ENCODE measurements around the gene INSYN2B.
A peak's percentile ranks its signal among the peaks of the same experiment; 100 is the strongest.

INSYN2B gene

DNA sequence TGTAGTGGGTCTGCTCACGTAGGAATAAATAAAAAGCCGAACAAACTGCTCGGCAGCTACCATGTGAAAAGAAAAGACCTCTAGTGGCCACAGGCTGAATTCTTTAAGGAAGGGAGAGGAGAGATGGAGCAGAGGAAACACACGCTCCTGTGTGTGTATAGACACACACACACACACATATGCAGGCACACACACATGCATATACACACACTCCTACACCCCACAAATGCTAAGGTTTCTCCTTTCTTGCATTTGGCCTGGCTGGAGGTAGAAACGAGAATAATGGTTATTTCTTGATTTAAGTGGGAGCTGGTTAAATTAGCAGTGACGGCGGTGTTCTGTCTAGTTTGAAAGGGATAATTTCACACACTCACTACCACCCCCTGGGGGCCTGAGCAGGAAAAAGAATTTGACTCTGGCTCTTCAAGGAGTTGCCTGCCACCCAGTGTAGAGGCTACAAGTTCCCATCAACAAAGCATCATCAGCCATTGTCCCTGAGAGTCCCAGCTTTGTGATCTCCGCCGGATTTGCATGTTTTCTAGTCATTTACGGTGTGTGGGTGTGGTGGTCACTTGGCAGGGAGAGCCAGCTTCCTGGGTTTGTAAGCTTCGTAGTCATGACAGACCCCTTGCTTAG is at the start of gene INSYN2B:
TSS of gene INSYN2B (minus strand) at position 78 of the 636 bp plus-strand sequence. CDS start 96,597 bp downstream, outside the sequence.
- DNase-seq (ENCODE audit: low spot score) = peak; percentile 79

DNA sequence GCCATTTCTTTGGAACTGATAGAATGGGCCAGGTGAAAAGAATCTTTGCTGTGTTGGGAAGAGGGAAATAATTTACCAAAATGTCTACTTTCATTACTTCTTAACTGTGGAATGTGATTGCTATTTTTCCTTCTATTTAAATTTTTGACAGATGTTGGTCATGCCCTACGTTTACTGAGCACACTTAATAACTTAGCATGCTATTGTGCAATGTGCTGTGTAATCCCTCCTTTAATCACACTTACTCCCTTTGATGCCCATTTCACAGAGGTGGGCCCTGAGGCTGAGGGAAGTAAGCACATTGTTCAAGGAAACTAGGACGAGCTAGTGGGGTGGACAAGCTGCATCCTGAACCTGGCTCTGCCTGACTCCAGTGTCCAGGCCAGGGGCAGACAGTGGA is 47.8 kb upstream of the INSYN2B start:
- DNase-seq (ENCODE audit: low spot score) = no peak

DNA sequence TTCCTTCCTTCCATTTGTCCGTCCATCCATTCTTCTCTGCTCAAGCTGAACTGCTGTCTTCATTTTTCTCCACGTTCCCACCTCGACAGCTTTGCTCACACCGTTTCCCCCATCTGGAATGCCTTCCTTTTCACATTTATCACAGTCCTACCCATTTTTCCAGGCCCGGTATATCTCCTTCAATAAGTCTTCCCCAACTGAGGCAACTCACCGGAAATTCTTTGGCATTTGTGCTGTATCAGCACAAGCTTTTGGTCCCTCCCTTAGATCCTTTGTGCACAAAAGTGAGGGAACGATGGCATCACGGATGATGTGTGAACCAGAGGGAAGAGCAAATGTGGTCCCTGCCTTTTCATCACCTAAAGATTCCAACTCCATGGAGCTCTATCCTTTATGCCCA is 45.6 kb upstream of the INSYN2B start:
- DNase-seq (ENCODE audit: low spot score) = peak; percentile 26

DNA sequence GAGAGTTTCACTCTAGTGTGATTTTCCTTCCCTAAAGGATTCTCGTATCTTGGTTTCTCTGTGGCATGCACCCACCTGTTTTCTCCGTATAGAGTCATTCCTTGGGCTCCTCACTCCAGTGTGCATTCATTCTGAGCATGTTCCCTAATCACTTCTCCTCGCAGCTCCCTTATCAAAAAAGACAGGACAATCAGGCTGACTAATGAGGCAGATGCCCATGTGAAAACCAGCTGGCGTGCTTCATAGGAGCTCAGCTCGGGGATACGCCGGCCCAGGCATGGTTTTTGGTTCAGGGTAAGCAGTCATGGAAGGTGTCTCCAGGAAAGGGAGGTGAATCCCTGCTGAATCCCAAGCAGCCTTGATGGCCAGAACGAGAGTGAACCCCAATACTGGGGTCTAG is 41.2 kb upstream of the INSYN2B start:
- peak; percentile 37 for DNase-seq (ENCODE audit: low spot score)

DNA sequence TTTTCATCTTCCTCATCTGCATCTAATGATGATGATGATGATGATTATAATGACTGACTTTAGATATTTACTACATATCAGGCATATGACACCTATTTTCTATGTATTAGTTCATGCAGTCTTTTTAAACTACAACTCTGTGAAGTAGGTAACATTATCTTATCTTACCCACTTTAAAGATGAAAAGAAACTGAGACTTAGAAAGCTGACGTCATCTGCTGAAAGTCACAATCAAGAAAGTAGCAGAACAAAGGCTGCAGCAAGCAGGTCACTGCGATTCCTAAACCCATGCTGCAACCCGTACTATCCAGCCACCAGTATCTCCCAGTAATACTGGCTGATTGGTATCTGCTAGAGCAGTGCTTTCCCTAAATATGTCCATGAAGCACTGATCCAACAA is 40.1 kb upstream of the INSYN2B start:
- peak; percentile 3 for DNase-seq (ENCODE audit: low spot score)

DNA sequence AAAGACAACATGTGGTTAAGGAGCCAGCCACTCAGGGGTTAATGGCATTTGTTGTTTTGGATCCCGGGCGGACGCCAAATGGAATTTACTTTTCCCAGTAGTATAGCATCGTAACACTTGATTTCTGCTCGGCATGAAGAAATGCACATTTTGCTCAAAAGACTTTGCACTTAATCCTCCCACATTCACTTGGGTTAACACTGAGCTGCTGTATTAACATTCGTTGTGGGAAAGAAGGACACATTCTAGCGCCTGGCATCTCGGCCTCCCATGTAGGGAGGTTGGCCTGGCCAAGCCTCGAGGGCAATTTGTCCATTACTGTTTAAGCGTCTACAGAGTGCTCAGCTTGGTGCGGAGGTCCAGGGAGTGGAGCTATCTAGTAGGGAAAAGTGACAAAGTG is 32.3 kb upstream of the INSYN2B start:
- DNase-seq (ENCODE audit: low spot score) = no peak

DNA sequence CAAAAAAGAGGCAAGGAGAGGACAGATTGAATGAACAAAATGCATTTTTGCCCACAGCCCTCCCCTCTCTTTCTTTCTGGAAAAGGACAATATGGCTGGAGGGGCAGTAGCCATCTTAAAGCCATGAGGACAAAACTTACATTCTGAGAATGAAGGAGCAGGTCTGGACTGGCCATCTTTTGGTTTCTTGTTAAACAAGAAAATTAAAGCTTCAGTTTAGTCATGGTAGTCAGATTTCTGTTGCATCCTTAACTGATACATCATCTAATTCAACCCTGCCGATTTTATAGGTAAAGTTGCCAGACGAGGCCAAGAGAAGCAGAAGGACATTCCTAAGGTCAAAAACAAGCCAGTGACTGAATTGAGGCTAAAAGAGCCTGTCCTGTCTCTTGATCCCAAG is 31.5 kb upstream of the INSYN2B start:
- DNase-seq (ENCODE audit: low spot score) = no peak

DNA sequence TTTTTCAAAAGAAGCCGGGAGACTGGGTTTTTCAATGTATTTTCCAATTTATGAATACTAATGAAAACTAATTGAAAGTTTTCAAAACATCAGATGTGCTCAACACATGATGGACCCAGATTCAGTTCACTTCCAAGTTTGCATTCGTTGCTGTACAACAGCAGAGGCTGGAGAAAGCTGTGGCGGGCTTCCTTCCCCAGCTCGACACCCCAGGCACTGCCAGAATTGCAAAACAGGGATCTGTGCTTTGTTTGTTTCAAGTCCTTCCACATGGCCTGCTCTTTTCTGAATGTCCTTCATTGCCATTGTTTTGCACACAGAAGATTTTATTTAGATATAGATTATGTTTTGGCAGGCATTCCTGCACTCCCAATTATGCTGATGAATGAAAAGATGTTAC is 30.3 kb upstream of the INSYN2B start:
- DNase-seq (ENCODE audit: low spot score) = no peak

DNA sequence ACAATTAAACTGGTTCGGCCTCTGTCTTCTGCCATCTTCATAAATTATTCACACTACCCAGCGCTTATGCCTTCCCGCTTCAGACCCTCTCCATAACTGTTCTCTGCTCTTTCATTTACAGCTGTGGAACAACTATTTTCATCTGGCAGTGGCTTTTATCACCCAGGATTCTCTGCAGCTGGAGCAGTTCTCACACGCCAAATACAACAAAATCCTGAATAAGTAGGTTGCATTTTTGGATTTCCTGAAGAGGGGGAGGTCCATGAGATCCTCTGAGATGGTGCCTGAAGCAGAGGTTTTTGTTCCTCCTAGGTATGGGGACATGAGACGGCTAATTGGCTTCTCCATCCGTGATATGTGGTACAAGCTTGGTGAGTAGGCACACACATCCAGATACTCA is 28.1 kb upstream of the INSYN2B start:
- DNase-seq (ENCODE audit: low spot score) = no peak

DNA sequence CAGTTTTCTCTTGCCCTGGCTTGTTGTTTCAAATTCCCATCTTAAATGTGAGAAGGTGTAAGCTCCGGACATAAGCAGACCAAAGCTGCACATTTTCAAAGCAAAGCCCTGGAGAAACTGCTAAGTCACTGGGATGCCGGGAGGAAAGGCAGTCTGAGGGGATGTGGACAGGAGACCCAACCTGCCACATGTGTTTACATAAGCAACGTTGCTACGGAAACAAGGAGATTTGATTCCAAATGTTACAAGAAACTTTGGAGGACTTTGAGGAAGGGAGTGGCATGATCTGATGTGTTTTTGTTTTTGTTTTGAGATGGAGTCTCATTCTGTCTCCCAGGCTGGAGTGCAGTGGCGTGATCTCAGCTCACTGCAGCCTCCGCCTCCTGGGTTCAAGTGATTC is 25.7 kb upstream of the INSYN2B start:
- DNase-seq (ENCODE audit: low spot score) = peak; percentile 23

DNA sequence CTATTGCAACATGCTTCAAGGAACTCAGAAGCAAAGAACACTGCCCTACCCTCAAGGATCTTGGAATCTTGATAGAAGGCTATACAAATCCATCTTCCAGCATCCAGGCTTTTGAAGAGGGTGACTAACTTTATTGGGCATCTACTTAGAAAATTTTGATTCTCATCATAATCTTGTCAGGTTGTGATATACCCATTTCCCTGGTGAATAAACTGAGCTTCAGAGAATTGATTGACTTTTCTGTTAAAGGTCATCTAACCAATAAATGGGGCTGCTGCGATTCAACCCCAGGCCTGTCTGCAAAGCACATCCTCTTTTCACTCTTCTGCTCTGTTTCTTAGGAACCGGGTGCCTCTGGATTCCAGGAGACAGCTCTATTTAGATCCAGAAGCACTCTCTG is 19.9 kb upstream of the INSYN2B start:
- no peak for DNase-seq (ENCODE audit: low spot score)

DNA sequence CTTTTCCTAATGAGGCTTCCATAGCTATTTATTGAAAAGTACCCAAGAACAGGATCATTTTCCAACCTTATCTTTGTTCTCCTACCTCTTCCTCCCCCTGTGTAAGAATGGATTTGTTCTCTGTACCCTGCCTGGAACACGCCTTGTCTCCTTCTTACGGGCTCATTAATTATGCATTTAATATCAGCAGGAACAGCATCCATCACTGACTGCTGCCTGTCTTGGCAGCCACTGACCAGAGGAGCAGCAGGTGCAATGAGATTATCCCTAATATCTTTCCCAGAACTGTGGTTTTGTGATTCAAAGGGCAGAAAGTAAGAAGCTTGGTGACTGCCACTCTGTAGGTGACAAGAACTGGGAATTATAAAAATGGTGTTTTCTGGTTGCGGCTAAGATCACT is 19.3 kb upstream of the INSYN2B start:
- DNase-seq (ENCODE audit: low spot score) = no peak

DNA sequence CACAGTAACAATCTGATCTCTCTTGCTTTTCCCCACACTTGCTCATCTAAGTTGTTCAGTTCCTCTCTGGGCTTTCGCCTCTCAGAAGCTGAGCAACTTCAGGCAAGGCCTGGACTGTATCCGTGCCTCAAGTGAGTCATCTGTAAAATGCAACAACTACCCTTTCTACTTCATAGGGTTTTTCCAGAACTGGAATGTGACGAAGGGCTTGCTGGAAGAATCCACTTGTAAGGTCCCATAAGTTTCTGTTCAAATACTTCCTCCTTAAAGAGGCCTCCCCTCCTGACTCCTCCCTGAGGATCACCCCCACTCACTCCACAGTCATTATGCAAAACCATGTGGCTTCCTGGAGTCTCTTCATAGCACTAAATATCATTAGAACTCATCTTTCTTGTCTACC is 17.5 kb upstream of the INSYN2B start:
- DNase-seq (ENCODE audit: low spot score) = no peak

DNA sequence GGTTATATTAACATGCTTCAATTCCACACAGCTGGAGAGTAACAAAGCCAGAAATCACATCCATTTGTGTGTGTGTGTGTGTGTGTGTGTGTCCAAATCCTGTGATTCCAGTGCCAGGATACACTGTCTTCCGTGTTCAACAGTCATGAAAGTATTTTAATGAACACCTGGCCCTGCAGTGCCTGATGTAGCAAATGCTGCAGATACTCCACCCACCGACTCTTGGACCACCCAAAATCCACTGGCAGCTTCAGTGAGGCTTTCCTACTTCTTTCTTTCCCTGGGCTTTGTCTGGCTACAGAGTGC is 13.1 kb upstream of the INSYN2B start:
- no peak for DNase-seq (ENCODE audit: low spot score)

DNA sequence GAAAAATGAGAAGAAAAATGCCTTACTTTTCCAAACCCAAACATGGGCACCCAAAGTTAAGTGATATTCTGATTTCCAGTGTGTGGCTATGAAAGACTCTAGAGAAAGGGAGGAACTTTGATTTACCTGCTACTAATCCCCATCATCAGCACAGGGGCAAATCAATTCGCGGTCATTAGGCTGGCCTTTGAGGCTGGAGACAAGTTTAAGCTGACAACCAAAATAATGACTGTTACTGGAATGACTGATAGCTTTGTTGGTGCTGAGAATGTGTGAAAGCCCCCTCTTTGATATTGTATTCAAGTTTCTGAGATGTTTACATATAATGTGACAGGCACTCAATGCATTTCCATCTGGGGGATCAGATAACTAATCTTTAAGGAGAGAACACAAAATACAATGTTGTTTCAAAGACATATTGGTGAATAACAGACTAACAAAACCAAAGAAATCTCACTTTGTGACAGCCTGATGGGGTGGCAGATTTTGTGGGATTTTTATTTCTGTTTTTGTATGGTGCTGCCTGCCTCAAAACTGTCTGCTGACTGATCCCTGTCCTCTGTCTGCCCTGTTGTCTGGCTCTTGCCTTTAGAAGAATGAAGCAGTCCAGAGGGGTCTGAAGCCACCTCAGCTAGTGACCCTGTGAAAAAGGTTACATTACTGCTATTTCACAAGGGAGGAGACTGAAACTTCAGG is 12.6 kb upstream of the INSYN2B start:
- DNase-seq (ENCODE audit: low spot score) = no peak

DNA sequence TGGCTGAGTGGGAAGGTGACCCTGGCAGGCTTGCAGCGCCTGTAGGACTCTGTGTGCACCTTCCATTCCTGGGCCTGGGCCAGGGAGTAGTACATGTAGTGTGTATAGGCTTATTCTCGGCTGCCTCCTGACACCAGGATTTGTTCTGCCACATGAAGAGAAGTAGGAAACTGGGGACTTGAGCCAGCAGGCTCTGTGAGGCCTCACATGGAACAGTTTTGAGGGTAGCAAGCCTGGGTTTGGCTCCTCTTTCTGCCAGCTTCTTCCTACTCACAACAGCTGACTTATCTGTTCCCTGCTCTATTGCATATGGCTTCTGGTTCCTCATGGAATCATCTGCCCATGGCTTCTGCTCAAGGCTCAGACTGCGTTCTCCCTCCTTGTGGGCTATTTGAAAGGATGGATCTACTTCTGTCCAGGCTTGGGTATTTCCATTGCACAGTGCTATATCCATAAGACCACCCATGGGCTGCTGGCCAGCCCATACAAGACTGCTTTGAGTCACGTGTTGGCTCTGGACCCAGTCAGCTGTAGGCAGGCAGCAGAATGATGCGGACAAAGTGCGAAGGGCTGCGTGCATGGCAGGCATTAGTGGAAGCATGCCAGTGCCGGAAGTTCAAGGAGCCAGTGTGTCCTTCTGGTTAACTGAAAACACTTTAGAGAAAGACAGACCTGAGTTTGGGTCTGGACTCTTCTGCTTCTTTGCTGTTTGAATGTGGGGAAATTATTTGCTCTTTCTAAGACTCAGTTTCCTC is 11.0 kb upstream of the INSYN2B start:
- no peak for DNase-seq (ENCODE audit: low spot score)

DNA sequence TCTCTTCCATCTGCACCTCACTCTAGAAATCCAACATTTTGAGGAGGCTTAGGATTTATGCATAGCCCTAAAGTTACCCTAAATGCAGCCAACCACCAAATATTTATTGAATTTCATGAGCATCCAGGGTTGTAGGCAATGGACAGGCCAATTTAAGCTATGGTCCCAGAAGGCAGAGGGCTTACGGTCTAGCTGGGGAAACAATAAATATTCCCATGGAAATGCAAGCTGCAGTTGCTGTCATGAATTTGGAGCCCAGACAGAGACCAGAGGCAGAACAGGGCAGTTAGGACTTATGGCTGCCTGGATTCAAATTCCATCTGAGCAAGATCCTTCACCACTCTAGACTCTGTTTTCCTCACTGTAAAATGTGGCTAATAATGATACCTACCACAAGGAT is 9.1 kb upstream of the INSYN2B start:
- DNase-seq (ENCODE audit: low spot score) = no peak

DNA sequence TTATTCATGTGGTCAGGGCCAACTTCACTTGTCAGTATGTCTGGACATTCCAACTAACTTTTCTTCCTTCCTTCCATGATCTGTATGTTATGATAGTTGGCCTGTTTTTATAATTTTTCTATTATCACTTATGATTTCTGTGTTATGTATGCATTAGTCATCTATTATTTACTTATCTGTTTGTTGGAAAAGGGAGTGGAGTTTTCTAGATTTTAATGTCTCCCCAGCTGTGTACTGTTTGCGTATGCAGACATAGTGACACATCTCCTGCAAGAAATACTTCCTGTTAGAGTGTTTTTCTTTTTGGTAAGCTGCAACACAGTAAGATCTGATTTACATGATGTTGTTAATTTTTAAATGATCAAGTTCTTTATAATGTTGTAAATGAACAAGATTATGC is 8.7 kb upstream of the INSYN2B start:
- DNase-seq (ENCODE audit: low spot score) = no peak

DNA sequence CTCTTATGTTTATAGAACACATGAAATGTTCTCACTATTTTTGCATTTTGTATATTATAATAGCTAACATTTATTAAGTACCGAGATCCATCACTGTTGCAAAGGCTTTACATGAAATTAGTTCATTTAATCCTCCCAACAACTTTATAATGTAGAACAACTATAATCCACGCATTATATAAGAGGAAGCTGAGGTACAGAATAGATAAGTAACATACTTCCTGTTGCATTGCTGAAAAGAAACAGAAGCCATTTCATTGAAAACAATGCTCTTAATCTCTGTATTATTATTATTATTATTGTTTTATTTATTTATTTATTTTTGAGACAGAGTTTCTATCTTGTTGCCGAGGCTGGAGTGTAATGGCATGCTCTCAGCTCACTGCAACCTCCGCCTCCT is 7.9 kb upstream of the INSYN2B start:
- DNase-seq (ENCODE audit: low spot score) = no peak

DNA sequence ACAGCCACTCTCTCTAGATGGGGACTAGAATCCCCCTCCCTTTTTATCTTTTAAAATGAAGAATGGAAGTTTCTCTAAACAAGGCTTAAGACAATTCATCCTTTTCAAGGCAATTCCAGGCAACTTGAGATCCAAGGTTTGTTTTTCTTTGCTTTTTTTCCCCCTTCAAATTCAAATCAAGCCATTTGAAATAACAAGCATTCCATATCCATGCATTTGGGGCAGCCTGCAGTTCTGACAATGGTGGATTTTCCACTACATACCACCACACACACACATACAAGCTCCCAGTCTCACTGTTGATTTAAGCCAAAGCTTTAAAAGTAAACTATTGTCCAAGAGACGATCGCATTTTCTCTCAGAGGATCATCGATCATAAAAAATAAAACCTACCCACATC is 424 bp downstream of the INSYN2B start:
- no peak for DNase-seq (ENCODE audit: low spot score)

DNA sequence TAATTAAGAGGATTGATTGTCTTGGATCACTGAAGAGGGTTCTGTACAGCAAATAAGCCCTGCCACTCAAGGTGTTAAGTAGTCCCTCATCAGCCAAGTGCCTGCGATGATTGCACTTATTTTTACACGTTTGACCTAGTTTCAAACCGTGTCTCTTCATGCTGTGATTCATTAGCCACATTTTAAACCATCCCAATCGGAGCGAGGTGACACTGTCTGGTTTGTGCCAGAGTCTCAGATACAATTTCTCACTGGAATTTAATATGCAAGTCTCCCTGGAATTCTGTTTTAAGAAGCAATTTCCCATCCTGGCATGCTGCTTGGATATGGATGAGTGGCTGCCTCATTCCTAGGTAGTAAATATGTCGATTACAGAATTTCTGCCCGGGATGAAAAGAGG is 1.6 kb downstream of the INSYN2B start:
- DNase-seq (ENCODE audit: low spot score) = no peak

DNA sequence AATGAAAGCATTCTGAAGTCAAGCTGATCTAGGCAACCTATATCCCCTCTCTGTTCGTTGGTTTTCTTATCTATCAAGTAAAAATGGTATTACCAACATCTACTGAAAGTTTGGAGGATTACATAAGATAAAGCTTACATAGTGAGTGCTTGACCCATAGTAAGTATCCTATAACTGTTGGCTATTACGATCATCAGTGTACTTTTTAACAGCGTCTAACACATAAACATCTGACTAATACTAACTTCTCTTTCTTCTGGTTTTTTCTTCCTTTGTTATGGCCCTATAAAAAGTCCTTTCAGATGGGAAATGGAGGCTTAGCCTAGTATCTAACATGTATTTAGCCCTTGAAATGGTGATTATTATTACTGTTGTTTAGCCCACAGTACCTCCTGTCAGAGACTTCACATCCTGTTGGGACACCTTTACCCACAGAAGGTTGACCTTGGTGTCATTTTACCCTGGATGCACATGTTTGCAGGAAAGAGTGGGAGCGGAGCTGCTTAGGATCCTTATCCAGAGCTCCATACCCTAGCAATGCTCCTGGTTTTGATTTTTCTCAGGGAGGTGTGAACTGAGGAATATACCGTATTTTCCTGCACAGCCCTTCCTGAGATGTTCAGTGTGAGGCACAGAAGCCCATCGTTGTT is 6.0 kb downstream of the INSYN2B start:
- DNase-seq (ENCODE audit: low spot score) = no peak

DNA sequence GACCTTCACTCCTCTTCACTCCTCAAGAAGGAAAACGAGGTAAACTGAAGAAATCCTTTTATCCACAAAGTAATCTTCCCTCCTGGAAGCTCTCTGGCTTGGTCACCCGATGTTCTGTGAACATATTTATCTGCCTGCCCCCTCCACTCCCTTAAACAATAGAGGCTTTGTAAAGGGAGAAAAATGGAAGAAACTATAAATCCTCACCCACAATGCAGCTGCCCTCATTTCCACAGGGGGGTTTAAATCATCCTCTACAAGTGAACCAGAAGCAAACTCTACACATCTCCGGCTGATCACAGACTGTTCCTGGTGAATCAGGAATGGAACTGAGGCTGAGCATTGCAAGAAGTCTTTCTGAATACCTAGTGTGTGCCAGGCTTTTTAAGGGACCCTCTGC is 7.2 kb downstream of the INSYN2B start:
- no peak for DNase-seq (ENCODE audit: low spot score)
